Breast epithelium (tissue), 4 donors: ENCODE results near the gene STK40. TPM values are rescaled to one million over a fixed set of nuclear protein-coding genes. Genes with fewer than 3 reads are reported as not detected.
A peak's percentile ranks its signal among the peaks of the same experiment; 100 is the strongest.

Experiments used
- DNase-seq, 2 donors: peaks; one replicate each; pipeline ENCODE4 v3.0.0-alpha.2; 2019; ENCODE audit warnings: low spot score in 2 of 2
- H3K27ac ChIP-seq, 2 donors: fragments of 200-600 bp; sonication (generic) in 1 of 2; one replicate each; pipeline ENCODE4 v1.5.1; 2016 to 2019; ENCODE audit warnings: mild to moderate bottlenecking in 1 of 2
- H3K27me3 ChIP-seq, 2 donors: fragments of 200-600 bp; sonication (generic) in 1 of 2; one replicate each; pipeline versions ENCODE4 v1.5.1 to v1.6.0; 2017 to 2019; ENCODE audit warnings: control low read depth in 1 of 2, mild to moderate bottlenecking in 1 of 2
- H3K36me3 ChIP-seq: fragments of 200-600 bp; one replicate; pipeline ENCODE4 v1.5.1; 2019
- H3K4me1 ChIP-seq, 2 donors: fragments of 200-600 bp; sonication (generic); one replicate each; pipeline ENCODE4 v1.5.1; 2016 to 2019; ENCODE audit warnings: control low read depth in 1 of 2
- H3K4me3 ChIP-seq, 3 donors: fragments of 200-600 bp; sonication (generic); 1 replicate in 2 of 3; 2 replicates in 1 of 3; pipeline ENCODE4 v1.5.1; 2016 to 2019; ENCODE audit warnings: mild to moderate bottlenecking in 3 of 3, moderate library complexity in 2 of 3
- H3K9me3 ChIP-seq, 2 donors: fragments of 200-600 bp; sonication (generic) in 1 of 2; one replicate each; pipeline ENCODE4 v1.5.1; 2016 to 2019; ENCODE audit warnings: control low read depth in 1 of 2
- POLR2A ChIP-seq: fragments of 450-650 bp; IDR thresholded peaks from one replicate; pipeline ENCODE4 v1.6.1; 2016; ENCODE audit warnings: antibody characterized with exemption, mild to moderate bottlenecking, moderate library complexity
- POLR2AphosphoS5 ChIP-seq, 3 donors: sonication (generic); formaldehyde crosslinking; IDR thresholded peaks; one replicate each; pipeline ENCODE4 v1.6.1; 2017; ENCODE audit warnings: antibody characterized with exemption in 3 of 3
- intact Hi-C: fragments of 100-400 bp; cut with DNase I; formaldehyde crosslinking; loops from one replicate; pipeline ENCODE4 v1.15.1; 2023; ENCODE audit warnings: low total_unique reads
- total RNA-seq, 3 donors: library from RNA; depleted of rRNA; stranded (reverse); fragments of >200 nt; gene quantifications; one replicate each; pipeline ENCODE4 v1.1.0, GENCODE V29; 2016
- TF ChIP-seq, protein P1 (sequence below), 3 donors: fragments of 450-650 bp; IDR thresholded peaks; one replicate each; pipeline ENCODE4 v1.5.1; 2016 to 2017; ENCODE audit warnings: antibody characterized with exemption in 3 of 3, mild to moderate bottlenecking in 3 of 3, moderate library complexity in 3 of 3

STK40 gene
- total RNA-seq, 3 donors from 2014 or later, result 22.5 to 36.0 (median 26.2) TPM

- H3K36me3 ChIP-seq, result no peaks in the 10 kb centered on the region
- TF ChIP-seq, protein P1, sequence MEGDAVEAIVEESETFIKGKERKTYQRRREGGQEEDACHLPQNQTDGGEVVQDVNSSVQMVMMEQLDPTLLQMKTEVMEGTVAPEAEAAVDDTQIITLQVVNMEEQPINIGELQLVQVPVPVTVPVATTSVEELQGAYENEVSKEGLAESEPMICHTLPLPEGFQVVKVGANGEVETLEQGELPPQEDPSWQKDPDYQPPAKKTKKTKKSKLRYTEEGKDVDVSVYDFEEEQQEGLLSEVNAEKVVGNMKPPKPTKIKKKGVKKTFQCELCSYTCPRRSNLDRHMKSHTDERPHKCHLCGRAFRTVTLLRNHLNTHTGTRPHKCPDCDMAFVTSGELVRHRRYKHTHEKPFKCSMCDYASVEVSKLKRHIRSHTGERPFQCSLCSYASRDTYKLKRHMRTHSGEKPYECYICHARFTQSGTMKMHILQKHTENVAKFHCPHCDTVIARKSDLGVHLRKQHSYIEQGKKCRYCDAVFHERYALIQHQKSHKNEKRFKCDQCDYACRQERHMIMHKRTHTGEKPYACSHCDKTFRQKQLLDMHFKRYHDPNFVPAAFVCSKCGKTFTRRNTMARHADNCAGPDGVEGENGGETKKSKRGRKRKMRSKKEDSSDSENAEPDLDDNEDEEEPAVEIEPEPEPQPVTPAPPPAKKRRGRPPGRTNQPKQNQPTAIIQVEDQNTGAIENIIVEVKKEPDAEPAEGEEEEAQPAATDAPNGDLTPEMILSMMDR (IDR thresholded peaks at IDR 0.05), result no peak
- no peak for TF ChIP-seq POLR2AphosphoS5 (IDR thresholded peaks at IDR 0.05)
- no peak for TF ChIP-seq POLR2A
- no peaks in the 10 kb centered on the region for H3K27me3 ChIP-seq
- H3K9me3 ChIP-seq, result no peaks in the 10 kb centered on the region
- no peak overlapping the region for H3K4me3 ChIP-seq
- intact Hi-C loops, result no loop called here
- H3K4me1 ChIP-seq, result peaks cover 0 to 8% of the 10 kb centered on the region in 2 donors
- no peak for DNase-seq
- H3K27ac ChIP-seq, result peak overlapping the region; percentile 36 to 67
These were observed 20.3 kb downstream of the STK40 start for GRCh38 chr1:36365381-36365780.

- no peak for TF ChIP-seq POLR2AphosphoS5 (IDR thresholded peaks at IDR 0.05)
- no peak for TF ChIP-seq POLR2A
- TF ChIP-seq, protein P1 (IDR thresholded peaks at IDR 0.05), result no peak
- Histone ChIP-seq H3K9me3 (no peaks in the 10 kb centered on the region), H3K4me3 (no peak overlapping the region), H3K27ac (peak overlapping the region; percentile 36 to 43), H3K4me1 (no peaks in the 10 kb centered on the region), H3K27me3 (no peaks in the 10 kb centered on the region), H3K36me3 (no peaks in the 10 kb centered on the region)
- peak in 1 of 2 donors; percentile 38 for DNase-seq
- intact Hi-C loops, result loop anchor here (5.0 to 10.0 kb wide), 2 partner anchors 65 to 177 kb away; no protein-coding TSS in a partner anchor
These were observed 25.7 kb downstream of the STK40 start for GRCh38 chr1:36359911-36360550.

DNA sequence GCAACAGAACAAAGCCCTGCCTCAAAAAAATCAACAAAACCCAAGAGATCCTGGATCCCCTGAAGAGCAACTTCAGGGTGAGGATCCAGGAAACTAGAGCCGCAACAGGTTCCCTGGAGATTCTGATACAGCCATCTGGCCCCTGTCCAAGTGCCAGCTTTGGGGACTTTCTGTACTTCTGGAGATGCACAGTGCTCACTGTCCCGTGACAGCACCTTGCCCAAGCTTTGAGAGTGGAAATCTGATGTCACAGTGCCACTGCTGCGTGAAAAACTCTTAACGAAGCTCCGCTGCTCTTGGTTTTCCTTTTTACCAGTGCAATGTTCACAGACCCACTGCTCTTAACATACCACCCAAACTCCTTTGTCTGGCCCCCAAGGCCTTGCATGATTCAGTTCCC lies 26.3 kb downstream of the STK40 start:
- H3K36me3 ChIP-seq, result no peaks in the 10 kb centered on the region
- H3K4me1 ChIP-seq, result no peaks in the 10 kb centered on the region
- no peak for DNase-seq
- H3K27ac ChIP-seq, result peak overlapping the region; percentile 16 to 43
- no peaks in the 10 kb centered on the region for H3K9me3 ChIP-seq
- intact Hi-C loops, result loop anchor here (10.0 kb wide), 1 partner anchor 65 kb away; no protein-coding TSS in a partner anchor
- TF ChIP-seq, protein P1 (IDR thresholded peaks at IDR 0.05), result no peak
- no peak overlapping the region for H3K4me3 ChIP-seq
- no peaks in the 10 kb centered on the region for H3K27me3 ChIP-seq

DNA sequence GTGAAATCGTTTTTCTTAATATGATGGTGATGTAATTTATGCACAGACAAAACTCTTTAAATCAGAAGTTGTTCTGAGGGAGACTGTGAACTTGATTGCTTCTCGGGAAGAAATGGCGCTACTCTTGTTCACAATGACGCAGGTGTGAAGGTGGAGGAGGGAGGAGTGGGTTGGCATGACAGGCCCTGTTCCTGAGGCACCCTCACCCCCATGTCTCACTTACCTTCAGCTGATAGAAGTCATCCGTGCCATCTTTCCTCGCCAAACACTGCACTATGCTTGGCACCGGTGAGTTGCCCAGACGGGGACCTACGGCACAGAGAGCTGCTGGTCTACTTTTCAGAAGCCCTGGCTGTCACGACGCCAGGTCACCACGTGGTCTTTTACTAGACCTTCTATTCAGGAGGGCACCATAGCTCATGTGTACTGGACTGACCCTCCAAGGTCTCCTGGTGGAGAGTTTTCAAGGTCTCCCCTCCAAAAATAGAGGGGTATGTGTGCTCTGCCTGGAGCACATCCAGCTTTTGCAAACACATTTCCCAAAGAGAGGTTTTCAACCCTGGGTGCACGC lies 27.1 kb downstream of the STK40 start:
- TF ChIP-seq, protein P1 (IDR thresholded peaks at IDR 0.05), result no peak
- TF ChIP-seq POLR2AphosphoS5 (IDR thresholded peaks at IDR 0.05) (no peak), POLR2A (no peak)
- no peaks in the 10 kb centered on the region for H3K4me1 ChIP-seq
- no peaks in the 10 kb centered on the region for H3K36me3 ChIP-seq
- no peaks in the 10 kb centered on the region for H3K27me3 ChIP-seq
- H3K4me3 ChIP-seq, result no peak overlapping the region
- H3K9me3 ChIP-seq, result no peaks in the 10 kb centered on the region
- no peak overlapping the region for H3K27ac ChIP-seq
- DNase-seq, result no peak
- intact Hi-C loops, result loop anchor here (10.0 kb wide), 1 partner anchor 66 kb away; no protein-coding TSS in a partner anchor

GRCh38 chr1:36355811-36356210 lies 29.9 kb downstream of the STK40 start:
- Histone ChIP-seq H3K9me3 (no peaks in the 10 kb centered on the region), H3K4me3 (no peak overlapping the region), H3K27me3 (no peaks in the 10 kb centered on the region), H3K36me3 (no peaks in the 10 kb centered on the region), H3K27ac (no peak overlapping the region), H3K4me1 (peaks cover 1 to 12% of the 10 kb centered on the region in 2 donors)
- no peak for DNase-seq
- intact Hi-C loops, result loop anchor here (10.0 kb wide), 1 partner anchor 69 kb away; no protein-coding TSS in a partner anchor
- no peak for TF ChIP-seq POLR2A
